Testis (tissue), 2 donors: ENCODE data around the gene CBX7.

ENCODE experiments used
- CTCF ChIP-seq, 3 experiments: fragments of 450-650 bp in 2 of 3; fragments of 200-600 bp in 1 of 3; sonication (generic) in 1 of 3; IDR thresholded peaks; one replicate each; pipeline ENCODE4 v1.5.1; 2016 to 2019; ENCODE audit warnings: antibody characterized with exemption in 3 of 3, mild to moderate bottlenecking in 2 of 3, moderate library complexity in 1 of 3
- POLR2A ChIP-seq: fragments of 450-650 bp; IDR thresholded peaks from one replicate; pipeline ENCODE4 v1.6.1; 2017; ENCODE audit warnings: antibody characterized with exemption, mild to moderate bottlenecking, moderate library complexity

GRCh38 chr22:39148026-39148726, 4.3 kb downstream of the CBX7 start:
- TF ChIP-seq CTCF (IDR thresholded peaks at IDR 0.05) (no peak), POLR2A (no peak)
